ENCODE measurements around the gene NUDT22. TPM values are rescaled to one million over a fixed set of nuclear protein-coding genes. Genes with fewer than 3 reads are reported as not detected.

The NUDT22 gene
- total RNA-seq, 1 donor from 2014 or later, result 11.2 TPM

DNA sequence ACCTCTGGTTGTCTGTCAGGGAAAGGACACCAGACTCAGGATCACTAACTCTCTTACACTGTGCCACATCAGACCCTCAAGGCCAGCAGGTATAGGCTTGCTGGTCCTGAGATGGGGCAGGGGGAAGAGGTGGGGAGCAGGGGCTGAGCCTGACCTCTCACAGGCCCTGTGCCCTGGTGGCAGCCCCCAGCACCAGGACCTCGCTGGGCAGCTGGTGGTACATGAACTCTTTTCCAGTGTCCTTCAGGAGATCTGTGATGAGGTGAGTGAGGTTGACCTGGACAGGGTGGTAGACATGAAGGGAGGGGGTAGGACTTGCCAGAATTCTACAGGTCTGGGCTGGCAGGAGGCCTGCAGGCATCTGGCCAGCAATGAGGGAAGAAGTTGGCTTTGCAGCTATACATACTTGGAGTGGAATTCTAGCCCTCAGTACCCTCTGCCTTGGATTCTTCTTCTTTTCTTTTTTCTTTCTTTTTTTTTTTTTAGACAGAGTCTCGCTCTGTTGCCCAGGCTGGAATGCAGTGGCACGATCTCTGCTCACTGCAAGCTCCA, 1.4 kb downstream of the NUDT22 start:
- DNase-seq, result no peak

DNA sequence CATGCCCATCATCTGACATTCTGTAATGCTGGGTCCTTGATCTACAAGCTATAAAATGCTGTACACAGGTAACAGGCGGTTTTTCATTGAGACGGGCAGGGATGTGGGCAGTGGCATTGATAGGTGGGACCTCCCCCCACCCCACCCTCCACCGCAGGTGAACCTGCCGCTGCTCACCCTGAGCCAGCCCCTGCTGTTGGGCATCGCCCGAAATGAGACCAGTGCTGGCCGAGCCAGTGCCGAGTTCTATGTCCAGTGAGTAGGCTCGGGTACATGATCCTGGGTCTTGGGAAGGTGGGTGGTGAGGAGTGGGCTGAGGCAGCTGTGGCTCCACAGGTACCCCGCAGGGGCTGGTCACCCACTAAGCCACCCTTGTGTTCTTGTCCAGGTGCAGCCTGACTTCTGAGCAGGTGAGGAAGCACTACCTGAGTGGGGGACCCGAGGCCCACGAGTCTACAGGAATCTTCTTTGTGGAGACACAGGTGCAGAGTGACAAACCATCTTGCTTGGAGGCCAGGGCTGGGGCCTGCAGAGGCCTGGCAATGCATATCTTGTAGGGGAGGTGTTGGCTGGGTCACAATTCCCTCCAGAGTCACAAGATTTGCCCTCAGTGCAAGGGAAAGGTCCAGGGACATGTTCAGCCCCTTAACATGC, 3.1 kb downstream of the NUDT22 start:
- DNase-seq, result no peak

DNA sequence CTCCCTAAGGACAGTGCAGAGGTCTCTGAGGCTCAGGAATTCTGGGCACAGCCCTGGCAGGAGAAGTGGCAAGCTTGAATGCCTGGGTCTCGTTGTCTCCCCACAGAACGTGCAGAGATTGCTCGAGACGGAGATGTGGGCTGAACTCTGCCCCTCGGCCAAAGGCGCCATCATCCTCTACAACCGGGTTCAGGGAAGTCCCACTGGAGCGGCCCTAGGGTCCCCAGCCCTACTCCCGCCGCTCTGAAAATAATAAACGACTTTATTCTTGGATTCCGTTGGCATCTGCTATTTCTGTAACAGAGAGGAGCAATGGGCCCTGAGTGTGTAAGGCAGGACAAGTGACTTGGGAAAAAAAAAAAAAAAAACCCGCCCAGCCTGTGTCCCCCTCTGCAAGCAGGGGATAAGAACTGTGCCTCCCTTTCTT, 3.7 kb downstream of the NUDT22 start:
- no peak for DNase-seq

DNA sequence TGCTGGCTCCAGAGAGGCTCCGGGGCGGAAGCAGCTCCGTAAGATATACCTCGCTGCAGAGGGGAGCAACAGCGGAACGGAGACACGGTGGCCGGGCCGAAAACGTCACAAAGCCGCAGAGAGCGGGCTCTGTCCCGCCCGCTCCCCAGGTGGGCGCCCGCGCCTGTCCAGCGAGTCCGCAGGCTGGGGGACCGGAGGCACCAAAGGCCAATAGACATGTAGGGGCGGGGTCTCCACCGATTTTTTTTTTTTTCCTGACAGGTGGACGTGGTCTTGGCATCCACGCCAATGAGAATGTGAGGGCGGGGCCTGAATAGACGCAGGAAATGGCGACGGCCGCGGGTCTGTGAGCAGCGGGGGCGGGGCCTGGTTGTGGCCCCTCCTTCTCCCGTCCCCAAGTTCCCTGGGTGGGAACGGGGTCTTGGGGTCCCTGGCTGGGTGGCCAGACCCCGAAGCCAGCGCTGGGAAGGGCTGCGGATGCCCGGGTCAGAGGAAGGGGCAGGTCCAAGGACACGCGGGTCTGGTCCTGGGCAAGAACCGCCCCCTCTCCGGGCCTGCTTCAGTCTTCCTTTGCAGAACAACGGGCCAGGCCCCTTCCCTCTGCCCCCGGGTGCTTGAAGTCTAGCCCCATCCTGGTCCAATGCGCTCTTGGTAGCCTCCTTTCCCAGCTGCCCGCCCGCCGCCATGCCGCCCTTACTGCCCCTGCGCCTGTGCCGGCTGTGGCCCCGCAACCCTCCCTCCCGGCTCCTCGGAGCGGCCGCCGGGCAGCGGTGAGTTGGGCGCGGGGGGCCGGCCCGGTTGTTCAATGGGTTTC, 4.3 kb downstream of the NUDT22 start, which contains the start of gene DNAJC4:
TSS of gene DNAJC4 (plus strand) at position 378 of the 814 bp plus-strand sequence. CDS start at position 685, 307 bp downstream.
- DNase-seq, result peak; percentile 87

DNA sequence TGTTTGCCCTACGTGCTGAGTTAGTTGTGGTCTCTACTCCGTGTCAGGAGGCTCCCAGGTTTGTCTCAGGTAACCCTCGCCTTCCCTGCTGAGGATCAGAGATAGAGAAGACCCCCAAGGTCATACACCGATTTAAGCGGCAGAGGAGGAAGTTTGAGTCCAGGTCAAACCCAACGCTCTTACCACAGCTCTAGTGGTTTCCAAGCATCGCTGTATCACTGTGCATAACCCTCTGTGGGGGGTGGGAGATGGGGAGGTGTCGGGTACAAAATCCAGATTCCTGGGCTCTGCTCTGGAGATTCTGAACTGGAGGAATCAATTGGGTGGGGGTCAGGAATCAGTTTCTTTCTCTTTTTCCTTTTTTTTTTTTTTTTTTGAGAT, 4.9 kb downstream of the NUDT22 start:
- DNase-seq, result no peak

DNA sequence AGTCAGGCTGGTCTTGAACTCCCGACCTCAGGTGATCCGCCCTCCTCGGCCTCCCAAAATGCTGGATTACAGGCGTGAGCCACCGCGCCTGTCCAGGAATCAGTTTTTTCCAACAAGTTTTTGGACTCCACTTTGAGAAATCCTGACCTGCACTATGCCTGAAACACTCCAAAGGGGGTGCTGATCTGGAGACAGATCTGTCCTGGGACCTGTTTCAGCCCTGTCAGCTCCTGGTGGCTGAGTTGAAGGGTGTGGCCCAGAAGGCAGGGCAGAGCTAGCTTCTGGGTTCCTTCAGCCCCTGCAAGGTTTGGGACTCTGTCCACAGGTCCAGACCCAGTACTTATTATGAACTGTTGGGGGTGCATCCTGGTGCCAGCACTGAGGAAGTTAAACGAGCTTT, 5.5 kb downstream of the NUDT22 start:
- no peak for DNase-seq

DNA sequence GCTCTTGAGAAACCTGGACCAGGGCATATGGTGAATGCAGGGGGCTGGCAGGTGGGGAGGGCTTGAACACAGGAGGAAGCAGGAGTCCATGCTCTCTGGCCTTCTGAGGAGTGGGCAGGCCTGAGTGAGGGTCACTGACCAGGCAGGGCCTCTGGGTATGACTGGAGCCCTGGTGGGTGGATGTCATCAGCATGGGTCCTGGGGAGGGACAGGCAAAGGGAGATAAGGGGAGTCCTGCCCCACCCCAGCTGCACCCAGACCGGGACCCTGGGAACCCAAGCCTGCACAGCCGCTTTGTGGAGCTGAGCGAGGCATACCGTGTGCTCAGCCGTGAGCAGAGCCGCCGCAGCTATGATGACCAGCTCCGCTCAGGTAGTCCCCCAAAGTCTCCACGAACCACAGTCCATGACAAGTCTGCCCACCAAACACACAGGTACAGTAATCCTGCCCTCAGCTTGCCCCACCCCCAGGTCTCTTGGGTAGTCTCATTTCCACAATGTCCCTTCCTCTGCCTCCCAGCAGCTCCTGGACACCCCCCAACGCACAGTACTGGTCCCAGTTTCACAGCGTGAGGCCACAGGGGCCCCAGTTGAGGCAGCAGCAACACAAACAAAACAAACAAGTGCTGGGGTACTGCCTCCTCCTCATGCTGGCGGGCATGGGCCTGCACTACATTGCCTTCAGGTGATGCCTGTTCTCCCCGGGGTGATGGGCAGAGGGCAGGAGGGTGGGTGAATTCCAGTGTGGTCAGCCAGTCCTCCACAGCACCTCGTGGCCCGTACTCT, 6.3 kb downstream of the NUDT22 start:
- no peak for DNase-seq

DNA sequence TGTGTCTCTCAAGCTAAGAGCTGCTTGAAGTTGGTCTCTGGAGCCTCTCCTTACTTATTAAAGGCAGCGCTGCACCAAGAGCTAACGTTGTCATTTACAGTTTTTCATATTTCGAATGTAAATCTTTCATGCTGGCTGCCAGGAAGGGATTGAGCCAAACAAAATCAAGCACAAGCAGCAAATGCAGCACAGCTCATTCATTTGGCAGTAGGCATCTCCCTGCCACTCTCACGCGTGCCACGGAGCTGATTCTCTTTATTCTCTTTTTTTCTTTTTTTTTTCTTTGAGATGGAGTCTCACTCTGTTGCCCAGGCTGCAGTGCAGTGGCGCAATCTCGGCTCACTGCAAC, 6.9 kb downstream of the NUDT22 start:
- DNase-seq, result no peak

DNA sequence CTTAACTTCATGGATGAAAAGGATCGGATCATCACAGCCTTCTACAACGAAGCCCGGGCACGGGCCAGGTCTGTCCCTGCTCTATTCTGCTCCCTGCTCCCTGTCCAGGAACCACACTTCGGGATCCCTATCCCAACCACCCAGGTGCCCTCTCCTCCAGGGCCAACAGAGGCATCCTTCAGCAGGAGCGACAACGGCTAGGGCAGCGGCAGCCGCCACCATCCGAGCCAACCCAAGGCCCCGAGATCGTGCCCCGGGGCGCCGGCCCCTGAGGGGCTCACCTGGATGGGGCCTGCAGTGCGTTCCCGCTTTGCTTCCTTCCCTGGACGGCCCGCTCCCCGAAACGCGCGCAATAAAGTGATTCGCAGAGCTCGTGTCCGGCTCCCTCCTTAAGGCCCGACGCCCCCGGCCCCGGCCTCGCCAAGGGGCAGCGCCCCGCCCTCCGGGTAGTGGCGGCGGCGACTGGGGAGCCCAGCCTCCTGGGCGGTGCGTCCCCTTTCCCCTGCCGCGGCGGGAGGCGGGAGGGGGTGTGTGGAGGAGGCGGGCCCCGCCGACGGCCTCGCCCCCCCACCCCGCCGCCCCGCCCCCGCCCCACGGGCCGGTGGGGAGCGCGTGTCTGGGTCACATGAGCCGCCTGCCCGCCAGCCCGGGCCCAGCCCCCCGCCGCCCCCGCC, 8.0 kb downstream of the NUDT22 start, which contains the start of gene VEGFB:
TSS of gene VEGFB (plus strand) at position 672 of the 674 bp plus-strand sequence. CDS start 250 bp downstream, outside the sequence.
- no peak for DNase-seq

DNA sequence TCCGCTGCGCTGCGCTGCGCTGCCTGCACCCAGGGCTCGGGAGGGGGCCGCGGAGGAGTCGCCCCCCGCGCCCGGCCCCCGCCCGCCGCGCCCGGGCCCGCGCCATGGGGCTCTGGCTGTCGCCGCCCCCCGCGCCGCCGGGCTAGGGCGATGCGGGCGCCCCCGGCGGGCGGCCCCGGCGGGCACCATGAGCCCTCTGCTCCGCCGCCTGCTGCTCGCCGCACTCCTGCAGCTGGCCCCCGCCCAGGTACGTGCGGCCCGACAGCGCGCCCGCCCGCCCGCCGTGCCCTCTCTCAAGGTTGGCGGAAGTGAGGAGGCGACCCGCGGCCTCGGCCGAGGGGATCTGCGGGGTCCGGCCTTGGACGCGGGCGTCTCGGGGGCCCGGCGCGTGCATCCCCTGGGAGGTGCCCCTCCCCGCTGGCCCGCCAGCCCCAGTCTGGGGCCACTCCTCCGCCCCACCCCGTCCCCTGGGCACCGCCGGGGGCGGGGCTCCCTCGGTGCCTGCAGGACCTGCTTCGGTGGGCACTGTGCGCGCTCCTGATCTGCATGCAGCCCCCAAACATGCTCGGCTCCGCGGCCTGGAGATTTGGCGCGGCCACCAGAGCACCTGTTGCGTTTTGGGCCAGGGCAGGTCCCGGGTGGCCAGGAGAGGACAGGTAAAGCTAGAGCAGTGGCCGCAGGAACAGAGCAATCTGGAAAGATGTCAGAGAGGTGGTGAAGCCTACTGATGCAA, 8.7 kb downstream of the NUDT22 start:
- DNase-seq, result no peak

DNA sequence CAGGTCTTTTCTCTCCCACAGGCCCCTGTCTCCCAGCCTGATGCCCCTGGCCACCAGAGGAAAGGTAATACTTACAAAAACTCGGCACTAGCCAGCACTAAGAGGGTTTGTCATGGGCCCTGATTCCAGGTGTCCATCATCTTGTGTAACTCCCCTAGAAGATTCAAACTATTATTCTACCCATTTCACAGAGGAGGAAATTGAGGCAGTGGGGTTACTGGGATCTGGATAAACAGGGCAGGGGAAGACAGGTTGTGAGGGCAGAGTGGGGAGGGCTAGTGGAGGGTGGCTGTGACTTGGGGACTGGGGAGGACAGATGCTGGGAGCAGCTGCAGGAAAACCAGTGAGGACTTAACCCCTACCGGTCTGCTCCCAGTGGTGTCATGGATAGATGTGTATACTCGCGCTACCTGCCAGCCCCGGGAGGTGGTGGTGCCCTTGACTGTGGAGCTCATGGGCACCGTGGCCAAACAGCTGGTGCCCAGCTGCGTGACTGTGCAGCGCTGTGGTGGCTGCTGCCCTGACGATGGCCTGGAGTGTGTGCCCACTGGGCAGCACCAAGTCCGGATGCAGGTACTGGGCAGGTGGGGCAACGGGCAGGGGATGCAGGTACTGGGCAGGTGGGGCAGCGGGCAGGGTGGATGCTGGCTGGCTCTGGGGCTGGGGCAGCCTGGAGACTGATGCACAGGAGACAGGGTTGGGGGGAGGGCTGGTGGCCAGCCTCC, 9.5 kb downstream of the NUDT22 start:
- DNase-seq, result no peak

DNA sequence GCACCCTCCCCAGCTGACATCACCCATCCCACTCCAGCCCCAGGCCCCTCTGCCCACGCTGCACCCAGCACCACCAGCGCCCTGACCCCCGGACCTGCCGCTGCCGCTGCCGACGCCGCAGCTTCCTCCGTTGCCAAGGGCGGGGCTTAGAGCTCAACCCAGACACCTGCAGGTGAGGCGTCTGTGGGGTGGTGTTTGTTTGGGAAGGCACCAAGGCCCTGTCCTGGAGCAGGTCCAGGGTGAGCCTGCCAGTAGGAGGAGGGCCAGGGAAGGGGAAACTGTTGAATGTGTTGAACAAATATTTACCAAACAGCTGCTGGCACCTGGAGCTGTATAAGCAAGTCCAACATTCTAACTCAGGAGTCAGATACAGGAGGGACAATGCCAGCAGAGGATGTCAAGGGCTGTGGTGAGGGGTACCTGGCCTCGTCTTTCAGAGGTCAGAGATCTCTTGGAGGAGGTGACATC, 11.4 kb downstream of the NUDT22 start:
- no peak for DNase-seq

DNA sequence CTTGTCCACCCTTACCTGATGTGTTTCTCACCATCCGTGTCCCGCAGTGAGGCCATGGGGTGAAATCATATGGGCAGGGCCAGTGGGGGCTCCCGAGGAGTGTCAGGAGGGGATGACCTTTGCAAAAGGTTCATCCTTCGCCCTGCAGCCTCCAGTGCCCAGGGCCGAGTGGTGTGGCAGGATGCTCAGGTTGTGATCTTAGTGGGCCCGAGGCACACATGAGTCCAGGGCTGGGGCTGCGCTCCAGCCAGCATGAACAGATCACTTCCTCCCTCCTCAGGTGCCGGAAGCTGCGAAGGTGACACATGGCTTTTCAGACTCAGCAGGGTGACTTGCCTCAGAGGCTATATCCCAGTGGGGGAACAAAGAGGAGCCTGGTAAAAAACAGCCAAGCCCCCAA, 12.0 kb downstream of the NUDT22 start:
- no peak for DNase-seq

DNA sequence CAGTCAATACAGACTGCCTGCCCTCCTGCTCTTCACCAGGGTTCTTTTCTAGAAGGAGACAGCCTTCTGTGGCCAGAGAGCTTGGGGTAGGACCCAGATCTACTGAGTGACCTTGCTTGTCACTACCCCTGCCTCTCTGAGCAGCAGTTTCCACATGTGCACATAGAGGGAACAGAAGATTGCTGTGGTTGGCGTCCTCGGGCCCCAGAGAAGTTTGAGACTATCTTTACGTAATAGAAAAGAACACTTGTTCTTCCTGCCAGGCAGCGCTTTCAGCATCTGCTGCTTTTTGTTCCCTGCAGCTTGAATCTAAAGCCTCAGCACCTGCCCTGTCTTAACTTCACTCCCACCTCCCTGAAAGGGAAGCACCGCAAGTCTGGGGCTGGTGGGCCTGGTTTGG, 12.9 kb downstream of the NUDT22 start:
- no peak for DNase-seq

DNA sequence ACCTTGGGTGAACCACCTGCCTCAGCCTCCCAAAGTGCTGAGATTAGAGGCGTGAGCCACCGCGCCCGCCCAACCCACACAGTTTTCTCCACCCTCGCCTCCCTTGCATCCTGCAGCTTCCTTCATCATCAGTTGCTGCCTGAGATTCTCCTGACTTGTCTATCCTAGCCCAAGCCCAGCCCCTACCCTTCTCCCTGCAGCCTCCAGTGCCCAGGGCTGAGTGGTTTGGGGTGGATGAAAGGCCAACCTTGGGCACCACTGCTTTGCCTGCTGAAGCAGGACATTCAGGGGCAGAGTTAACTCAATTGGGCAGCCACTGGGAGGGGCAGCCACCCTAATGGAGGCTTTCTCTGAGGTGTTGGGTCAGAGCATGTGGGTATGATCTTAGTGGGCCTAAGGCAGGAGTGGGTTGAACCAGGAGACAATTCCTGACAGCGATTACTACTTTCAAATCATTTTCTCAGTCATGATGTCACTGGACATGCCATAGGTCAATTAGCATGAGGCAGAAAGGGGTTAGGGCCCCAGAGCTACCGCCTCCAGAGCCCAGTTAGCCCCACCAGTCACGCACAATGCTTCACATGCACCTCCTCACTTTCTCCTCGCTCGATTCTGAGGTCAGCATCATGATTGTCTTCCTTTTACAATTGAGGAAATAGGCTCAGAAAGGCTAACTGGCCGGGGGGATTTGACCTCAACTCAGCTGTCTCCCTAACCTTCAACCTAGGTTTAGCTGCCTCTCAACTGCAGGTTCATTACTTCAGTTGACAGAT, 13.8 kb downstream of the NUDT22 start:
- DNase-seq, result no peak

DNA sequence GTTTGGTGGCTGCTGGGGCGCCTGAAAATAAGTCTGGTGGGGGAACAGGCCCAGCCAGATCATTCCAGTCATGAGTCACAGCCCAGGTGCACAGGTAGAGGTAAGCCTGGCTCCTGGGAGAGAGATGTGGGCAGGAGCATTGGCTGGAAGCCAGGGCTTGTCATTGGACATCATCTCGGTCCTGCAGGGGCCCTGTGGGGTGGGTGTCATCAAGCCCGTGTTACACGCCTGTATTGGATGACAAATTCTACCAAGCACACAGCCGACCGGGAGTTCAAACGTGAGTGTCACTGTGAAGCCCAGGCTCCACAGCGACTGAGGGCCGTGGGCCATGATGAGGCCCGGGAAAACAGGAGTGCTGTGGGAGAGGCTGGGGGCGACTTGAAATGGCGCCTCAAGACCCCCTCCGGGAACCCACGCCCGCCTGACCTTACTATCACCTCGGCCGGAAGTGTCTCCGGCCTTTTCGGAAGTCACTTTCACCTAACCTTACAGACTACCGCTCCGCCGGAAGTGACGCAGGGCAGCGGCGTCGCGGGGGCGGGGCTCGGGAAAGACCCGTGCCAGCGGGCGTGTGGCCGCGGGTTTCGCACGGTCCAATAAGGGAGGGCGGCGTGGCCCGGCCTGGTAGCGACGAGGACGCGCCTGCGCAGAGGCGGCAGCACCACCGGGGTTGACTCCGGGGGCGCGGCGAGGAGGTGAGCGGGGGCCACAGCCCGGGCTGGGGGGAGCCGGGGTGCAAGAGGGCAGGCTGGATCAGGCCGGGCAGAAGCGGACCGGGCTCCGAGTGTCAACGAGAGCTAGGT, 14.6 kb downstream of the NUDT22 start, which contains the start of gene FKBP2:
TSS of gene FKBP2 (plus strand) at position 661 of the 806 bp plus-strand sequence. CDS start 1,293 bp downstream, outside the sequence.
- peak; percentile 94 for DNase-seq

DNA sequence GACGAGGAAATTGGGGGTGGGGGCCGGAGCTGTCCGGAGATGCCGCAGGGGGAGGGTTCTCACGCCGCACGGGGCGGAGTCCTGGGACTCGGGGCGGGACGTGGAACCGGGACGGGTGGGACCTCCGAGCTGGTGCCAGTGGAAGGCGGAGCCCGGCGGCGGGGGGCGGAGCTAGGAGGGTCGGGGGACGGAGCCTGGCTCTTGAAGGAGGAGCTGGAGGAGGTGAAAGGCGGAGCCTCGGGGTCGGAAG, 15.1 kb downstream of the NUDT22 start:
- peak; percentile 100 for DNase-seq

DNA sequence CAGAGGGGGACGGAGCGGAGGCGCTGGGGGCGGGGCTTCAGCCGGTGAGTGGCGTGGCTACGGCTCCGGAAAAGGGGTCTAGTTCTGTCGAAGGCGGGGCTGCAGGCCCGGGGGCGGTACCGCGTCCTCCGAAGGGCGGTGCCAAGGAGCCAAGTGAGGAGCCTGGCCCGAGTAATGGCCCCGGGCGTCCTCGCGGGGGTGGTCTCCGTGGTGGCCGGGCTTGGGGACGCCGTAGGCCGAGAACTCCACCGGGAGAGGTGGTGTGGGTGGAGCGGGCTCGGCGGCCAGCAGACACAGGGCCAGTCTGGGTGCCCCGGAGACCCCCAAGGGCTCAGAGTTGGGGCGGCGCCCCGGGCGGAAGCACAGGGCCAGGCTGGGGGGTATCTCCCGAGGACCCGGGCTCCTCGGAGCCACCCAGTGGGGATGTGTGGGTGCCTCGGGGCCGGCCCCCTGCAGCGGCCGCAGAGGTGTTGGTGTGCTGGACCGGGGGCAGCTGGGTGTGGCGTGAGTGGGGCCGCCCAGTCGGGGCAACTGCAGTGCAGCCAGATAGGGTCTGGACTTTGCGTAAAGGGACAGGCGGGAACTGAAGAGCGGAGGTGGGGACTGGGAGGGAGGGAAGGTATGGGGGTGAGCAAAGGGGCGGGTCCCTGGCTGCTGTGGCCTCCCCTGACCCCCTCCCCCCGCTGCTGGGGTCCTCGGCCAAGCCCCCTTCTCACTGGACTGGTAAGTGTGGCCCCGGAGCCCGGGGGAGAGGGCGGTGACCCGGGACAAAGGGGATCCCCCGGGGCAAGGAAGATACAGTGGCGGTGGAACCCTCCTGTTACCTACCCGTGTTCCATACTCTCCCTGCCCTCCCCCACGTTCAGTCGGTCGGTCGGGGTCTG, 15.7 kb downstream of the NUDT22 start:
- DNase-seq, result no peak

Data from occipital lobe (tissue), 2 donors.